ENCODE measurements around the gene DNAJC25.

DNAJC25 gene

GRCh38 chr9:111628411-111628810, 2.7 kb upstream of the DNAJC25 start:
- no peak for DNase-seq

GRCh38 chr9:111630182-111630963, 761 bp upstream of the DNAJC25 start:
- DNase-seq: no peak

GRCh38 chr9:111630964-111631213, 245 bp upstream of the DNAJC25 start:
- no peak for DNase-seq

- DNase-seq: no peak
Measured at GRCh38 chr9:111632060-111632459, 926 bp downstream of the DNAJC25 start.

- no peak for DNase-seq
Measured at GRCh38 chr9:111632695-111633388, 1.7 kb downstream of the DNAJC25 start.

GRCh38 chr9:111633389-111633736, 2.2 kb downstream of the DNAJC25 start:
- DNase-seq: no peak

- DNase-seq: no peak
Measured at GRCh38 chr9:111634860-111635259, 3.7 kb downstream of the DNAJC25 start.

- no peak for DNase-seq
Measured at GRCh38 chr9:111637421-111637950, 6.4 kb downstream of the DNAJC25 start.

- no peak for DNase-seq
Measured at GRCh38 chr9:111644195-111644772, 13.2 kb downstream of the DNAJC25 start.

GRCh38 chr9:111645806-111646205, 14.7 kb downstream of the DNAJC25 start:
- no peak for DNase-seq

- no peak for DNase-seq
Measured at GRCh38 chr9:111646417-111646816, 15.3 kb downstream of the DNAJC25 start.

- no peak for DNase-seq
Measured at GRCh38 chr9:111648066-111648465, 16.9 kb downstream of the DNAJC25 start.

- DNase-seq: no peak
Measured at GRCh38 chr9:111649016-111649415, 17.9 kb downstream of the DNAJC25 start.

GRCh38 chr9:111657051-111657450, 25.9 kb downstream of the DNAJC25 start:
- DNase-seq: no peak

GRCh38 chr9:111658943-111659342, 27.8 kb downstream of the DNAJC25 start:
- no peak for DNase-seq

GRCh38 chr9:111659691-111660090, 28.6 kb downstream of the DNAJC25 start:
- DNase-seq: no peak

GRCh38 chr9:111661150-111661801, 30.1 kb downstream of the DNAJC25 start, which contains the start of gene GNG10:
GNG10 (plus strand) TSS chr9:111661605; CDS start chr9:111661635, 30 bp downstream.
- peak; percentile 47 to 69 for DNase-seq

GRCh38 chr9:111661802-111662521, 30.8 kb downstream of the DNAJC25 start:
- peak; percentile 12 to 21 for DNase-seq

GRCh38 chr9:111662576-111663300, 31.6 kb downstream of the DNAJC25 start:
- no peak for DNase-seq

- no peak for DNase-seq
Measured at GRCh38 chr9:111663301-111663823, 32.2 kb downstream of the DNAJC25 start.

- DNase-seq: no peak
Measured at GRCh38 chr9:111668026-111668573, 37.0 kb downstream of the DNAJC25 start.

Measured in stimulated activated CD4-positive, alpha-beta T cell treated with anti-CD3 and anti-CD28 coated beads, Interleukin-2, amount 100 ng/mL, for 48 hours (primary cell).